Thyroid gland (tissue), 4 donors: ENCODE results near the gene ARHGAP22.

Source experiments
- POLR2A ChIP-seq, 2 donors: fragments of 450-650 bp; IDR thresholded peaks; one replicate each; pipeline ENCODE4 v1.6.1; 2017; ENCODE audit warnings: antibody characterized with exemption in 2 of 2, mild to moderate bottlenecking in 2 of 2, moderate library complexity in 1 of 2
- TF ChIP-seq, protein P1 (sequence below), 6 experiments: fragments of 200-600 bp in 3 of 6; fragments of 450-650 bp in 3 of 6; sonication (generic) in 3 of 6; IDR thresholded peaks; one replicate each; pipeline ENCODE4 v1.5.1; 2016 to 2019; ENCODE audit warnings: antibody characterized with exemption in 6 of 6, mild to moderate bottlenecking in 2 of 6, inconsistent platforms in 1 of 6, moderate library complexity in 1 of 6

GRCh38 chr10:48451969-48452878 is 152.6 kb downstream of the ARHGAP22 start:
- TF ChIP-seq, protein P1, sequence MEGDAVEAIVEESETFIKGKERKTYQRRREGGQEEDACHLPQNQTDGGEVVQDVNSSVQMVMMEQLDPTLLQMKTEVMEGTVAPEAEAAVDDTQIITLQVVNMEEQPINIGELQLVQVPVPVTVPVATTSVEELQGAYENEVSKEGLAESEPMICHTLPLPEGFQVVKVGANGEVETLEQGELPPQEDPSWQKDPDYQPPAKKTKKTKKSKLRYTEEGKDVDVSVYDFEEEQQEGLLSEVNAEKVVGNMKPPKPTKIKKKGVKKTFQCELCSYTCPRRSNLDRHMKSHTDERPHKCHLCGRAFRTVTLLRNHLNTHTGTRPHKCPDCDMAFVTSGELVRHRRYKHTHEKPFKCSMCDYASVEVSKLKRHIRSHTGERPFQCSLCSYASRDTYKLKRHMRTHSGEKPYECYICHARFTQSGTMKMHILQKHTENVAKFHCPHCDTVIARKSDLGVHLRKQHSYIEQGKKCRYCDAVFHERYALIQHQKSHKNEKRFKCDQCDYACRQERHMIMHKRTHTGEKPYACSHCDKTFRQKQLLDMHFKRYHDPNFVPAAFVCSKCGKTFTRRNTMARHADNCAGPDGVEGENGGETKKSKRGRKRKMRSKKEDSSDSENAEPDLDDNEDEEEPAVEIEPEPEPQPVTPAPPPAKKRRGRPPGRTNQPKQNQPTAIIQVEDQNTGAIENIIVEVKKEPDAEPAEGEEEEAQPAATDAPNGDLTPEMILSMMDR (IDR thresholded peaks at IDR 0.05): no peak
- TF ChIP-seq POLR2A (IDR thresholded peaks at IDR 0.05): no peak
